Smooth muscle cell (in vitro differentiated cells): ENCODE results near the gene EMC10. TPM values are rescaled to one million over a fixed set of nuclear protein-coding genes. Genes with fewer than 3 reads are reported as not detected.

Experiments used
- DNase-seq: peaks from one replicate; lab custom pipeline; 2025; ENCODE audit not compliant: unreplicated experiment; lab: John Stamatoyannopoulos, UW
- H2AFZ ChIP-seq: fragments of 200-600 bp; sonication (generic); 2 replicates; pipeline ENCODE4 v1.6.0; 2016; ENCODE audit warnings: antibody characterized with exemption, low read depth, mild to moderate bottlenecking
- H3F3A ChIP-seq: fragments of 200-600 bp; sonication (generic); 2 replicates; pipeline ENCODE4 v1.6.0; 2017; ENCODE audit warnings: antibody characterized with exemption, low read depth
- H3K27ac ChIP-seq: fragments of 200-600 bp; sonication (generic); 2 replicates; pipeline ENCODE4 v1.5.1; 2016; ENCODE audit warnings: low read depth, mild to moderate bottlenecking
- H3K27me3 ChIP-seq: fragments of 200-600 bp; sonication (generic); 2 replicates; pipeline ENCODE4 v1.6.1; 2016; ENCODE audit warnings: low read depth, mild to moderate bottlenecking
- H3K36me3 ChIP-seq: fragments of 200-600 bp; sonication (generic); 2 replicates; pipeline ENCODE4 v1.5.1; 2016; ENCODE audit warnings: low read depth
- H3K4me1 ChIP-seq: fragments of 200-600 bp; sonication (generic); 2 replicates; pipeline ENCODE4 v1.5.1; 2016; ENCODE audit warnings: low read depth
- H3K4me2 ChIP-seq: fragments of 200-600 bp; sonication (generic); 2 replicates; pipeline ENCODE4 v1.6.0; 2016; ENCODE audit warnings: mild to moderate bottlenecking
- H3K4me3 ChIP-seq: fragments of 200-600 bp; sonication (generic); 2 replicates; pipeline ENCODE4 v1.5.1; 2016; ENCODE audit warnings: mild to moderate bottlenecking
- H3K79me2 ChIP-seq: fragments of 200-600 bp; sonication (generic); 2 replicates; pipeline ENCODE4 v1.6.0; 2016; ENCODE audit warnings: low read depth, mild to moderate bottlenecking
- H3K9ac ChIP-seq: fragments of 200-600 bp; sonication (generic); 2 replicates; pipeline ENCODE4 v1.6.0; 2016; ENCODE audit warnings: low read depth
- H3K9me3 ChIP-seq: fragments of 200-600 bp; sonication (generic); replicated peaks from 2 replicates; pipeline ENCODE4 v1.5.1; 2016; ENCODE audit warnings: low read depth
- H4K20me1 ChIP-seq: fragments of 200-600 bp; sonication (generic); 2 replicates; pipeline ENCODE4 v1.6.0; 2016; ENCODE audit warnings: low read depth
- CTCF ChIP-seq: fragments of 200-600 bp; sonication (generic); IDR thresholded peaks from 2 replicates; pipeline ENCODE4 v1.5.1; 2017; ENCODE audit warnings: borderline replicate concordance, mild to moderate bottlenecking, antibody characterized with exemption; ENCODE audit not compliant: insufficient read depth, poor library complexity, severe bottlenecking
- WGBS: methylation state at CpG from one replicate; pipeline ENCODE4 v1.1.7; 2016; ENCODE audit warnings: low lambda C conversion rate; 5-methylcytosine and 5-hydroxymethylcytosine counted together
- polyA plus RNA-seq: library from polyadenylated mRNA; unstranded; fragments of >200 nt; fragmentation: Nextera tagmentation; extraction: Ambion mirVana; gene quantifications from 2 replicates; pipeline ENCODE4 v1.2.1, GENCODE V29; 2016
- total RNA-seq: library from RNA; depleted of rRNA; stranded (reverse); fragments of >200 nt; gene quantifications from 2 replicates; pipeline ENCODE4 v1.2.3, GENCODE V29; 2014

The EMC10 gene
- total and polyA plus RNA-seq, 2 experiments from 2014 or later: 18.0 to 51.7 TPM

DNA sequence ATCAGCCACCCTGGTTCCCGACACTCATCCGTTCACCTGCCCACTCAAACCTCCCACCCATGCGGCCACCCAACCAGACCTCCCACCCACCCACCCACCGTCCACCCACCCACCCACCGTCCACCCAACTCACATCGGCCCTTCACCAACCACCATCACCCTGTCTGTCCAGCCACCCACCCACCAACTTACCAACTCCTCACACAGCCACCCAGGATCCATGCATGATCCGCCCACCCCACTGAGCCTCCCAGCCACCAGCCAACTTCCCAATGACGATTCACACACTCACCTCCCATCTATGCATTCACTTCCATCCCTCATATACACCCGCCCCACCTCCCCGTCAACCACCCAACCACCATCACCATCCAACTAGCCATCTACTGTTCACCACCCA, 30.4 kb downstream of the EMC10 start:
- DNase-seq: no peak
- no peak overlapping the region for H3K4me2 ChIP-seq
- no peaks in the 10 kb centered on the region for H3F3A ChIP-seq
- no peak for TF ChIP-seq CTCF
- H3K36me3 ChIP-seq: no peaks in the 10 kb centered on the region
- no peaks in the 10 kb centered on the region for H3K79me2 ChIP-seq
- 100% methylated on average over 1 of the region's 10 CpGs for WGBS
- no peak overlapping the region for H3K4me3 ChIP-seq
- H3K27ac ChIP-seq: no peak overlapping the region
- no peaks in the 10 kb centered on the region for H3K27me3 ChIP-seq
- no peaks in the 10 kb centered on the region for H3K9me3 ChIP-seq
- peaks cover 4% of the 10 kb centered on the region for H3K4me1 ChIP-seq
- H3K9ac ChIP-seq: no peak overlapping the region
- no peaks in the 10 kb centered on the region for H4K20me1 ChIP-seq
- H2AFZ ChIP-seq: no peak overlapping the region

- Histone ChIP-seq H3K27ac (no peak overlapping the region), H3K36me3 (no peaks in the 10 kb centered on the region), H3K27me3 (no peaks in the 10 kb centered on the region), H3K9me3 (no peaks in the 10 kb centered on the region), H2AFZ (no peak overlapping the region), H3K4me3 (no peak overlapping the region), H3F3A (no peaks in the 10 kb centered on the region), H3K4me1 (peaks cover 4% of the 10 kb centered on the region), H3K4me2 (no peak overlapping the region), H4K20me1 (no peaks in the 10 kb centered on the region), H3K79me2 (no peaks in the 10 kb centered on the region), H3K9ac (no peak overlapping the region)
- TF ChIP-seq CTCF: no peak
- WGBS: 95% methylated on average over 8 of the region's 8 CpGs
- no peak for DNase-seq
Observed at GRCh38 chr19:50507376-50507775, 31.1 kb downstream of the EMC10 start.

- Histone ChIP-seq H3K27ac (no peak overlapping the region), H3K9me3 (no peaks in the 10 kb centered on the region), H3F3A (no peaks in the 10 kb centered on the region), H3K4me1 (peaks cover 4% of the 10 kb centered on the region), H3K27me3 (no peaks in the 10 kb centered on the region), H3K9ac (no peak overlapping the region), H3K36me3 (no peaks in the 10 kb centered on the region), H3K79me2 (no peaks in the 10 kb centered on the region), H3K4me2 (no peak overlapping the region), H3K4me3 (no peak overlapping the region), H4K20me1 (no peaks in the 10 kb centered on the region), H2AFZ (no peak overlapping the region)
- 69% methylated on average over 3 of the region's 3 CpGs for WGBS
- DNase-seq: no peak
- no peak for TF ChIP-seq CTCF
Observed at GRCh38 chr19:50508843-50509190, 32.5 kb downstream of the EMC10 start.

DNA sequence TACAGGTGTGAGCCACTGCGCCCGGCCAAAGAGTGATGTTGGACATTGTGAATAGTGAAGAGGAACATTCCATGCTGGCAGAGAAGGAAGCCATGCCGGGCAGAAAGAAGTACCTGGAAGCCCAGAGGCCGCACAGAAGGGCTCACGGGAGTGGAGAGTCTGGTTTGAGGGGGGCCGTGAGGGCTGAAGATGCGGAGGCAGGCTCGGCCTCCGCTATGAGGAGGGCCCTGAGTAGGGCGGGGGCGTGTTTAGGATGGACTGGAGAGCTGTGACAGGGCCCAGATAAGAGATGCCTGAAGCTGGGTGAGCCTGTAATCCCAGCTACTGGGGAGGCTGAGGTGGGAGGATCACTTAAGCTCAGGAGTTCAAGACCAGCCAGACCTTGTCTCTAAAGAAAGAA, 33.1 kb downstream of the EMC10 start:
- DNase-seq: no peak
- Histone ChIP-seq H3F3A (no peaks in the 10 kb centered on the region), H3K4me2 (no peak overlapping the region), H3K9ac (no peak overlapping the region), H3K4me1 (peaks cover 4% of the 10 kb centered on the region), H3K36me3 (no peaks in the 10 kb centered on the region), H3K27me3 (no peaks in the 10 kb centered on the region), H3K9me3 (no peaks in the 10 kb centered on the region), H3K27ac (no peak overlapping the region), H2AFZ (no peak overlapping the region), H3K79me2 (no peaks in the 10 kb centered on the region), H3K4me3 (no peak overlapping the region), H4K20me1 (no peaks in the 10 kb centered on the region)
- WGBS: 90% methylated on average over 11 of the region's 11 CpGs
- TF ChIP-seq CTCF: no peak
